ENCODE results near the gene STK17B.

Gene STK17B

GRCh38 chr2:196086517-196087368 is 84.6 kb downstream of the STK17B start:
- TF ChIP-seq FEZF1 (tag by site-specific recombination; IDR thresholded peaks at IDR 0.05) (no peak), TRIM28 (IDR thresholded peaks at IDR 0.05; ENCODE audit: borderline replicate concordance, low read length) (no peak), ZNF169 (tag by site-specific recombination; IDR thresholded peaks at IDR 0.05) (no peak), ZNF24 (tag by site-specific recombination; IDR thresholded peaks at IDR 0.05) (no peak), ZNF155 (tag by site-specific recombination; IDR thresholded peaks at IDR 0.05) (no peak), ZNF366 (tag by site-specific recombination; conservative IDR thresholded peaks at IDR 0.05) (no peak), TCF7L2 (IDR thresholded peaks at IDR 0.05; ENCODE audit: borderline replicate concordance, low read depth, low read length) (no peak), ZNF248 (tag by site-specific recombination; IDR thresholded peaks at IDR 0.05) (no peak), ZNF623 (tag by site-specific recombination; IDR thresholded peaks at IDR 0.05) (no peak)
- TF ChIP-seq, protein P1, sequence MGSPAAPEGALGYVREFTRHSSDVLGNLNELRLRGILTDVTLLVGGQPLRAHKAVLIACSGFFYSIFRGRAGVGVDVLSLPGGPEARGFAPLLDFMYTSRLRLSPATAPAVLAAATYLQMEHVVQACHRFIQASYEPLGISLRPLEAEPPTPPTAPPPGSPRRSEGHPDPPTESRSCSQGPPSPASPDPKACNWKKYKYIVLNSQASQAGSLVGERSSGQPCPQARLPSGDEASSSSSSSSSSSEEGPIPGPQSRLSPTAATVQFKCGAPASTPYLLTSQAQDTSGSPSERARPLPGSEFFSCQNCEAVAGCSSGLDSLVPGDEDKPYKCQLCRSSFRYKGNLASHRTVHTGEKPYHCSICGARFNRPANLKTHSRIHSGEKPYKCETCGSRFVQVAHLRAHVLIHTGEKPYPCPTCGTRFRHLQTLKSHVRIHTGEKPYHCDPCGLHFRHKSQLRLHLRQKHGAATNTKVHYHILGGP (tag by site-specific recombination; IDR thresholded peaks at IDR 0.05), result no peak
- H3K27ac ChIP-seq (ENCODE audit: extremely low read depth, low read depth, low read length), result no peak overlapping the region
- H3K9me3 ChIP-seq (ENCODE audit: control insufficient read depth, insufficient read depth, low read depth, low read length), result no peaks in the 10 kb centered on the region
- CTCF ChIA-PET, result interaction anchor here (0.7 to 1.5 kb wide), 3 partner anchors 9 to 647 kb away, joined by 3 to 4 read pairs (median 3); no protein-coding TSS in a partner anchor
- H3K4me1 ChIP-seq (ENCODE audit: control insufficient read depth, insufficient read depth, low read length), result no peaks in the 10 kb centered on the region
- no peak overlapping the region for H3K4me3 ChIP-seq (ENCODE audit: low read depth, low read length)
- no peaks in the 10 kb centered on the region for H3K36me3 ChIP-seq (ENCODE audit: control insufficient read depth in 2 of 2, insufficient read depth in 1 of 2, low read length in 2 of 2)
- POLR2A ChIA-PET, result interaction anchor here (0.5 kb wide), 1 partner anchor 84 kb away, joined by 3 read pairs; the partner anchor contains the start of gene STK17B

DNA sequence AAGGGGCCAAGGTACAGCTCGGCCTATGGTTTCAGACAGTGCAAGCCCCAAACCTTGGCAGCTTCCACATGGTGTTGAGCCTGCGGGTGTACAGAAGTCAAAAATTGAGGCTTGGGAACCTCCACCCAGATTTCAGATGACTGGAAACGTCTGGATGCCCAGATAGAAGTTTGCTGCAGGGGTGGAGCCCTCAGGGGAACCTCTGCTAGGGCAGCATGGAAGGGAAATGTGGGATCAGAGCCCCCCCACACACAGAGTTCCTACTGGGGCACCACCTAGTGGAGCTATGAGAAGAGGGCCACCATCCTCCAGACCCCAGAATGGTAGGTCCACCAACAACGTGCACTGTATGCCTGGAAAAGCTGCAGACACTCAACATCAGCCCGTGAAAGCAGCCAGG is 87.8 kb downstream of the STK17B start:
- ChIA-PET CTCF (interaction anchor here (0.6 to 0.7 kb wide), 2 partner anchors 253 to 707 kb away, joined by 3 read pairs; no protein-coding TSS in a partner anchor), POLR2A (no interaction called here)
- no peaks in the 10 kb centered on the region for H3K9me3 ChIP-seq (ENCODE audit: control insufficient read depth, insufficient read depth, low read depth, low read length)
- H3K27ac ChIP-seq (ENCODE audit: extremely low read depth, low read depth, low read length), result no peak overlapping the region
- no peak overlapping the region for H3K4me3 ChIP-seq (ENCODE audit: low read depth, low read length)
- no peaks in the 10 kb centered on the region for H3K36me3 ChIP-seq (ENCODE audit: control insufficient read depth in 2 of 2, insufficient read depth in 1 of 2, low read length in 2 of 2)
- no peaks in the 10 kb centered on the region for H3K4me1 ChIP-seq (ENCODE audit: control insufficient read depth, insufficient read depth, low read length)
- no peak for TF ChIP-seq ZNF664 (tag by site-specific recombination; IDR thresholded peaks at IDR 0.05)
- no peak for TF ChIP-seq ZNF548 (tag by site-specific recombination; IDR thresholded peaks at IDR 0.05)
- TF ChIP-seq OSR2 (tag by site-specific recombination; IDR thresholded peaks at IDR 0.05), result no peak
